Endometrial microvascular endothelial cells (primary cell): Measurements from ENCODE around the gene ERCC3. TPM values are rescaled to one million over a fixed set of nuclear protein-coding genes. Genes with fewer than 3 reads are reported as not detected.

ENCODE experiments used
- total RNA-seq: library from RNA; depleted of rRNA; stranded (reverse); fragments of >200 nt; gene quantifications from one replicate; pipeline ENCODE4 v1.2.3, GENCODE V29; 2015; ENCODE audit errors: inconsistent ontology term

Gene ERCC3
- total RNA-seq, 1 donor from 2014 or later, result 36.1 TPM

Other genes with a start within 250 kb of the ERCC3 start
- 31.5 TPM for gene BIN1, start 187.0 kb downstream of the ERCC3 start, total RNA-seq
- gene CYP27C1, start 73.8 kb downstream of the ERCC3 start, total RNA-seq, result not detected
- 18.1 TPM for gene MAP3K2, start 93.8 kb upstream of the ERCC3 start, total RNA-seq
- not detected for gene PROC, start 124.3 kb upstream of the ERCC3 start, total RNA-seq
- gene IWS1, start 232.3 kb upstream of the ERCC3 start, total RNA-seq, result 37.9 TPM
- 0.19 TPM for gene MYO7B, start 241.5 kb upstream of the ERCC3 start, total RNA-seq